ENCODE measurements around the gene ZC3H12C.

The ZC3H12C gene

GRCh38 chr11:110148775-110149744 lies 55.9 kb downstream of the ZC3H12C start:
- H3K36me3 Mint-ChIP-seq, result no peaks in the 10 kb centered on the region
- no peak overlapping the region for H3K27ac Mint-ChIP-seq
- H3K4me3 Mint-ChIP-seq, result no peak overlapping the region
- H3K27me3 Mint-ChIP-seq, result peaks cover 12% of the 10 kb centered on the region
- H3K9me3 Mint-ChIP-seq, result no peaks in the 10 kb centered on the region
- no peaks in the 10 kb centered on the region for H3K4me1 Mint-ChIP-seq

GRCh38 chr11:110152199-110152598 lies 59.0 kb downstream of the ZC3H12C start:
- H3K4me1 Mint-ChIP-seq, result no peaks in the 10 kb centered on the region
- H3K4me3 Mint-ChIP-seq, result no peak overlapping the region
- H3K27me3 Mint-ChIP-seq, result peaks cover 10% of the 10 kb centered on the region
- H3K36me3 Mint-ChIP-seq, result no peaks in the 10 kb centered on the region
- no peak overlapping the region for H3K27ac Mint-ChIP-seq
- H3K9me3 Mint-ChIP-seq, result no peaks in the 10 kb centered on the region

- Mint-ChIP-seq H3K36me3 (no peaks in the 10 kb centered on the region), H3K9me3 (no peaks in the 10 kb centered on the region), H3K27ac (no peak overlapping the region), H3K4me3 (no peak overlapping the region), H3K4me1 (no peaks in the 10 kb centered on the region), H3K27me3 (peaks cover 10% of the 10 kb centered on the region)
Measured at GRCh38 chr11:110153474-110153873, 60.3 kb downstream of the ZC3H12C start.

- Mint-ChIP-seq H3K27me3 (peaks cover 13% of the 10 kb centered on the region), H3K27ac (no peak overlapping the region), H3K9me3 (no peaks in the 10 kb centered on the region), H3K4me1 (no peaks in the 10 kb centered on the region), H3K36me3 (no peaks in the 10 kb centered on the region), H3K4me3 (no peak overlapping the region)
Measured at GRCh38 chr11:110156503-110156902, 63.3 kb downstream of the ZC3H12C start.

- H3K4me3 Mint-ChIP-seq, result no peak overlapping the region
- no peaks in the 10 kb centered on the region for H3K9me3 Mint-ChIP-seq
- no peak overlapping the region for H3K27ac Mint-ChIP-seq
- no peaks in the 10 kb centered on the region for H3K36me3 Mint-ChIP-seq
- no peaks in the 10 kb centered on the region for H3K4me1 Mint-ChIP-seq
- H3K27me3 Mint-ChIP-seq, result peaks cover 13% of the 10 kb centered on the region
Measured at GRCh38 chr11:110158317-110159200, 65.4 kb downstream of the ZC3H12C start.

- H3K4me1 Mint-ChIP-seq, result no peaks in the 10 kb centered on the region
- no peak overlapping the region for H3K4me3 Mint-ChIP-seq
- no peak overlapping the region for H3K27ac Mint-ChIP-seq
- H3K36me3 Mint-ChIP-seq, result no peaks in the 10 kb centered on the region
- peaks cover 9% of the 10 kb centered on the region for H3K27me3 Mint-ChIP-seq
- H3K9me3 Mint-ChIP-seq, result no peaks in the 10 kb centered on the region
Measured at GRCh38 chr11:110159476-110159875, 66.3 kb downstream of the ZC3H12C start.

GRCh38 chr11:110160016-110160415 lies 66.8 kb downstream of the ZC3H12C start:
- no peaks in the 10 kb centered on the region for H3K36me3 Mint-ChIP-seq
- peaks cover 10% of the 10 kb centered on the region for H3K27me3 Mint-ChIP-seq
- H3K4me1 Mint-ChIP-seq, result no peaks in the 10 kb centered on the region
- no peak overlapping the region for H3K4me3 Mint-ChIP-seq
- H3K27ac Mint-ChIP-seq, result no peak overlapping the region
- H3K9me3 Mint-ChIP-seq, result no peaks in the 10 kb centered on the region

- Mint-ChIP-seq H3K27me3 (peaks cover 10% of the 10 kb centered on the region), H3K4me3 (no peak overlapping the region), H3K9me3 (no peaks in the 10 kb centered on the region), H3K4me1 (no peaks in the 10 kb centered on the region), H3K36me3 (no peaks in the 10 kb centered on the region), H3K27ac (no peak overlapping the region)
Measured at GRCh38 chr11:110160437-110160836, 67.2 kb downstream of the ZC3H12C start.

GRCh38 chr11:110161061-110161460 lies 67.9 kb downstream of the ZC3H12C start:
- Mint-ChIP-seq H3K27ac (no peak overlapping the region), H3K9me3 (no peaks in the 10 kb centered on the region), H3K4me1 (no peaks in the 10 kb centered on the region), H3K36me3 (no peaks in the 10 kb centered on the region), H3K4me3 (no peak overlapping the region), H3K27me3 (peaks cover 9% of the 10 kb centered on the region)

GRCh38 chr11:110162216-110162615 lies 69.0 kb downstream of the ZC3H12C start:
- no peak overlapping the region for H3K27ac Mint-ChIP-seq

GRCh38 chr11:110165039-110165925 lies 72.1 kb downstream of the ZC3H12C start:
- Mint-ChIP-seq H3K4me1 (no peaks in the 10 kb centered on the region), H3K27ac (no peak overlapping the region), H3K9me3 (no peaks in the 10 kb centered on the region)

More at GRCh38 chr11:110162216-110162615, 69.0 kb downstream of the ZC3H12C start:
- Mint-ChIP-seq H3K27me3 (peaks cover 9% of the 10 kb centered on the region), H3K36me3 (no peaks in the 10 kb centered on the region), H3K4me1 (no peaks in the 10 kb centered on the region), H3K9me3 (no peaks in the 10 kb centered on the region), H3K4me3 (no peak overlapping the region)

GRCh38 chr11:110168033-110168803 lies 75.0 kb downstream of the ZC3H12C start:
- no peaks in the 10 kb centered on the region for H3K4me1 Mint-ChIP-seq
- no peak overlapping the region for H3K27ac Mint-ChIP-seq
- H3K36me3 Mint-ChIP-seq, result no peaks in the 10 kb centered on the region
- no peaks in the 10 kb centered on the region for H3K9me3 Mint-ChIP-seq
- no peak overlapping the region for H3K4me3 Mint-ChIP-seq
- H3K27me3 Mint-ChIP-seq, result peaks cover 10% of the 10 kb centered on the region

More at GRCh38 chr11:110165039-110165925, 72.1 kb downstream of the ZC3H12C start:
- H3K27me3 Mint-ChIP-seq, result peaks cover 4% of the 10 kb centered on the region
- H3K4me3 Mint-ChIP-seq, result no peak overlapping the region
- H3K36me3 Mint-ChIP-seq, result no peaks in the 10 kb centered on the region

- Mint-ChIP-seq H3K36me3 (no peaks in the 10 kb centered on the region), H3K4me3 (no peak overlapping the region), H3K27me3 (peaks cover 10% of the 10 kb centered on the region), H3K4me1 (peaks cover 7% of the 10 kb centered on the region), H3K9me3 (no peaks in the 10 kb centered on the region), H3K27ac (no peak overlapping the region)
Measured at GRCh38 chr11:110169738-110170137, 76.5 kb downstream of the ZC3H12C start.

- H3K4me3 Mint-ChIP-seq, result no peak overlapping the region
- H3K36me3 Mint-ChIP-seq, result no peaks in the 10 kb centered on the region
- peaks cover 8% of the 10 kb centered on the region for H3K27me3 Mint-ChIP-seq
- H3K4me1 Mint-ChIP-seq, result peaks cover 7% of the 10 kb centered on the region
- no peak overlapping the region for H3K27ac Mint-ChIP-seq
- no peaks in the 10 kb centered on the region for H3K9me3 Mint-ChIP-seq
Measured at GRCh38 chr11:110172468-110173065, 79.4 kb downstream of the ZC3H12C start.

All from activated naive CD4-positive, alpha-beta T cell treated with anti-CD3 and anti-CD28 coated beads, Interleukin-2, amount 50 U/mL, for 24 hours (primary cell).